Smooth muscle cell of the coronary artery (primary cell): ENCODE measurements around the gene MMP28. TPM values are rescaled to one million over a fixed set of nuclear protein-coding genes. Genes with fewer than 3 reads are reported as not detected.

Experiments
- total RNA-seq: library from RNA; depleted of rRNA; stranded (reverse); fragments of >200 nt; gene quantifications from 2 replicates; pipeline ENCODE4 v1.2.3, GENCODE V29; 2014; ENCODE audit warnings: low replicate concordance

Gene MMP28
- 0.60 TPM in 1 of 2 replicates, not detected in the other for total RNA-seq

GRCh38 chr17:35795007-35795870 is at the start of gene MMP28:
MMP28 (minus strand) TSS chr17:35795641; CDS start chr17:35795377, 264 bp downstream.

GRCh38 chr17:35808962-35809854 is 13.8 kb upstream of the MMP28 start, which contains the start of gene TAF15:
TAF15 (plus strand) TSS chr17:35809484; CDS start chr17:35809570, 86 bp downstream.

GRCh38 chr17:35760587-35760986 is 34.9 kb downstream of the MMP28 start, which contains the start of gene C17orf50:
C17orf50 (plus strand) TSS chr17:35760887; CDS start chr17:35760942, 55 bp downstream.

GRCh38 chr17:35752945-35753764 is 42.3 kb downstream of the MMP28 start, which contains the start of gene GAS2L2:
GAS2L2 (minus strand) TSS chr17:35753239; CDS start chr17:35752850, 389 bp downstream.

GRCh38 chr17:35731239-35731916 is 64.1 kb downstream of the MMP28 start, which contains the start of gene RASL10B:
RASL10B (plus strand) TSS chr17:35731639; CDS start chr17:35735185, 3,546 bp downstream.

Other genes with a start within 250 kb of the MMP28 start
- gene SLFN14, start 234.8 kb downstream of the MMP28 start, total RNA-seq = not detected in 2 replicates
- gene PEX12, start 217.1 kb downstream of the MMP28 start, total RNA-seq = 2.7 and 3.5 TPM in 2 replicates
- 38.6 and 57.1 TPM in 2 replicates for gene AP2B1, start 208.3 kb downstream of the MMP28 start, total RNA-seq
- 0.98 and 1.6 TPM in 2 replicates for gene RASL10B, start 64.0 kb downstream of the MMP28 start, total RNA-seq
- gene GAS2L2, start 42.4 kb downstream of the MMP28 start, total RNA-seq = 0.08 TPM in 1 of 2 replicates, not detected in the other
- not detected in 2 replicates for gene C17orf50, start 34.8 kb downstream of the MMP28 start, total RNA-seq
- 48.0 and 60.9 TPM in 2 replicates for gene TAF15, start 13.8 kb upstream of the MMP28 start, total RNA-seq
- gene HEATR9, start 73.2 kb upstream of the MMP28 start, total RNA-seq = not detected in 2 replicates
- 0.08 TPM in 1 of 2 replicates, not detected in the other for gene CCL5, start 84.7 kb upstream of the MMP28 start, total RNA-seq
- gene RDM1, start 135.1 kb upstream of the MMP28 start, total RNA-seq = 0.38 TPM in 1 of 2 replicates, not detected in the other
- gene LYZL6, start 148.1 kb upstream of the MMP28 start, total RNA-seq = not detected in 2 replicates
- gene CCL16, start 185.9 kb upstream of the MMP28 start, total RNA-seq = not detected in 2 replicates
- gene CCL14, start 191.1 kb upstream of the MMP28 start, total RNA-seq = not detected in 2 replicates
- gene CCL15, start 205.9 kb upstream of the MMP28 start, total RNA-seq = not detected in 2 replicates
- gene CCL23, start 222.3 kb upstream of the MMP28 start, total RNA-seq = not detected in 2 replicates